GM23248 (cell line): ENCODE results near the gene PPP2R1A. TPM values are rescaled to one million over a fixed set of nuclear protein-coding genes. Genes with fewer than 3 reads are reported as not detected.

Experiments used
- DNase-seq: peaks from one replicate; pipeline ENCODE4 v3.0.0-alpha.2; 2015
- H2AFZ ChIP-seq: fragments of 200-600 bp; sonication (generic); 2 replicates; pipeline ENCODE4 v1.6.1; 2016; ENCODE audit warnings: antibody characterized with exemption
- H3F3A ChIP-seq: fragments of 200-600 bp; sonication (generic); 2 replicates; pipeline ENCODE4 v1.6.1; 2016; ENCODE audit warnings: mild to moderate bottlenecking, antibody characterized with exemption, mixed run types; ENCODE audit not compliant: insufficient read depth
- H3K27ac ChIP-seq: fragments of 200-600 bp; sonication (generic); 2 replicates; pipeline ENCODE4 v1.5.1; 2016; ENCODE audit warnings: mild to moderate bottlenecking
- H3K27me3 ChIP-seq: fragments of 200-600 bp; sonication (generic); replicated peaks from 2 replicates; pipeline ENCODE4 v1.6.1; 2016; ENCODE audit warnings: mild to moderate bottlenecking; ENCODE audit not compliant: insufficient read depth
- H3K36me3 ChIP-seq: fragments of 200-600 bp; sonication (generic); 2 replicates; pipeline ENCODE4 v1.6.1; 2016; ENCODE audit warnings: low read depth, mild to moderate bottlenecking
- H3K4me1 ChIP-seq: fragments of 200-600 bp; sonication (generic); 2 replicates; pipeline ENCODE4 v1.6.1; 2016; ENCODE audit warnings: mild to moderate bottlenecking; ENCODE audit not compliant: insufficient read depth
- H3K4me2 ChIP-seq: fragments of 200-600 bp; sonication (generic); one replicate; pipeline ENCODE4 v1.6.1; 2016; ENCODE audit warnings: mild to moderate bottlenecking; ENCODE audit not compliant: unreplicated experiment
- H3K4me3 ChIP-seq: fragments of 200-600 bp; sonication (generic); 2 replicates; pipeline ENCODE4 v1.5.1; 2016; ENCODE audit warnings: mild to moderate bottlenecking
- H3K79me2 ChIP-seq: fragments of 200-600 bp; sonication (generic); 2 replicates; pipeline ENCODE4 v1.6.1; 2016; ENCODE audit warnings: mild to moderate bottlenecking; ENCODE audit not compliant: insufficient read depth
- H3K9ac ChIP-seq: fragments of 200-600 bp; sonication (generic); 2 replicates; pipeline ENCODE4 v1.6.1; 2016; ENCODE audit warnings: mild to moderate bottlenecking
- H3K9me2 ChIP-seq: fragments of 200-600 bp; sonication (generic); 2 replicates; pipeline ENCODE4 v1.6.1; 2016; ENCODE audit warnings: mixed run types, mild to moderate bottlenecking, moderate library complexity; ENCODE audit not compliant: insufficient read depth
- H3K9me3 ChIP-seq: fragments of 200-600 bp; sonication (generic); one replicate; pipeline ENCODE4 v1.6.1; 2017; ENCODE audit warnings: low read depth
- H4K20me1 ChIP-seq: fragments of 200-600 bp; sonication (generic); 2 replicates; pipeline ENCODE4 v1.6.0; 2016; ENCODE audit not compliant: insufficient read depth
- EZH2 ChIP-seq: fragments of 200-600 bp; sonication (generic); IDR thresholded peaks from 2 replicates; pipeline ENCODE4 v1.6.1; 2018; ENCODE audit warnings: antibody characterized with exemption, mild to moderate bottlenecking; ENCODE audit not compliant: insufficient read depth, poor library complexity, severe bottlenecking
- EZH2phosphoT487 ChIP-seq: fragments of 200-600 bp; sonication (generic); IDR thresholded peaks from 2 replicates; pipeline ENCODE4 v1.6.1; 2018; ENCODE audit warnings: antibody characterized with exemption, moderate library complexity, mild to moderate bottlenecking, low read depth; ENCODE audit not compliant: insufficient read depth
- WGBS, 2 experiments: methylation state at CpG; one replicate each; pipeline ENCODE4 v1.1.6; 2015 to 2017; ENCODE audit warnings: low lambda C conversion rate in 2 of 2, low coverage in 1 of 2; ENCODE audit errors: missing lambda C conversion rate in 2 of 2; 5-methylcytosine and 5-hydroxymethylcytosine counted together
- in situ Hi-C: fragments of 300-500 bp; cut with MboI; formaldehyde crosslinking; loops from 2 replicates; pipeline ENCODE4 v1.15.0; 2020
- polyA plus RNA-seq: library from polyadenylated mRNA; unstranded; fragments of >200 nt; fragmentation: Nextera tagmentation; extraction: Ambion mirVana; gene quantifications from 2 replicates; pipeline ENCODE4 v1.2.1, GENCODE V29; 2016
- total RNA-seq: library from RNA; depleted of rRNA; stranded (reverse); fragments of >200 nt; shearing (Covaris generic); gene quantifications from 2 replicates; pipeline ENCODE4 v1.2.3, GENCODE V29; 2014

PPP2R1A gene
- total and polyA plus RNA-seq, 2 experiments from 2014 or later, result 248 to 277 TPM

DNA sequence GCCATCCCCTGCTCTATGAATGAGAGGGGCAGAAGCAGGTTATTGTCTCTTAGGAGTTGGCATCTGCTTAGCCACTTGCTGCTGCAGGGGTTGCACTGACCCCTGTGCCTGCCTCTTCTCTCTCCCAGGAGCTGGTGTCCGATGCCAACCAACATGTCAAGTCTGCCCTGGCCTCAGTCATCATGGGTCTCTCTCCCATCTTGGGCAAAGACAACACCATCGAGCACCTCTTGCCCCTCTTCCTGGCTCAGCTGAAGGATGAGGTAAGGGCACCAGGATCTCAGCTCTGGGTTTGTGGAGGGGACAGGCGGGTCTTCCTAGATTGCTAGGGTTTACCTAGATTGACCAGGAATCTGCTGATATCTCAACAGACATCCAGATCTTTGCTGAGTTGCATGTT is 26.5 kb downstream of the PPP2R1A start:
- Histone ChIP-seq H3K4me3 (no peak overlapping the region), H3K9ac (no peak overlapping the region), H3K9me2 (no peaks in the 10 kb centered on the region), H4K20me1 (no peaks in the 10 kb centered on the region), H3K79me2 (peaks cover 56% of the 10 kb centered on the region), H3K4me1 (no peaks in the 10 kb centered on the region), H3K27me3 (no peaks in the 10 kb centered on the region), H3F3A (peaks cover 7% of the 10 kb centered on the region), H2AFZ (no peak overlapping the region), H3K27ac (no peak overlapping the region), H3K36me3 (peaks cover 96% of the 10 kb centered on the region), H3K9me3 (no peaks in the 10 kb centered on the region), H3K4me2 (no peak overlapping the region)
- in situ Hi-C loops, result no loop called here
- 93 to 98% methylated on average over 3 of the region's 3 CpGs for WGBS, 2 experiments
- no peak for DNase-seq
- TF ChIP-seq EZH2, result no peak
- TF ChIP-seq EZH2phosphoT487, result no peak

GRCh38 chr19:52217576-52217975 is 27.7 kb downstream of the PPP2R1A start:
- no peaks in the 10 kb centered on the region for H3K4me1 ChIP-seq
- H3K27me3 ChIP-seq, result no peaks in the 10 kb centered on the region
- no peaks in the 10 kb centered on the region for H3K9me2 ChIP-seq
- H3K27ac ChIP-seq, result no peak overlapping the region
- peaks cover 7% of the 10 kb centered on the region for H3F3A ChIP-seq
- no peaks in the 10 kb centered on the region for H4K20me1 ChIP-seq
- DNase-seq, result no peak
- no peaks in the 10 kb centered on the region for H3K9me3 ChIP-seq
- H3K79me2 ChIP-seq, result peaks cover 48% of the 10 kb centered on the region
- H3K4me3 ChIP-seq, result no peak overlapping the region
- H3K4me2 ChIP-seq, result no peak overlapping the region
- H3K36me3 ChIP-seq, result peaks cover 93% of the 10 kb centered on the region
- in situ Hi-C loops, result no loop called here
- no peak overlapping the region for H3K9ac ChIP-seq
- no peak for TF ChIP-seq EZH2
- no peak for TF ChIP-seq EZH2phosphoT487
- no peak overlapping the region for H2AFZ ChIP-seq
- WGBS, 2 experiments, result 65 to 69% methylated on average over 5 of the region's 5 CpGs

DNA sequence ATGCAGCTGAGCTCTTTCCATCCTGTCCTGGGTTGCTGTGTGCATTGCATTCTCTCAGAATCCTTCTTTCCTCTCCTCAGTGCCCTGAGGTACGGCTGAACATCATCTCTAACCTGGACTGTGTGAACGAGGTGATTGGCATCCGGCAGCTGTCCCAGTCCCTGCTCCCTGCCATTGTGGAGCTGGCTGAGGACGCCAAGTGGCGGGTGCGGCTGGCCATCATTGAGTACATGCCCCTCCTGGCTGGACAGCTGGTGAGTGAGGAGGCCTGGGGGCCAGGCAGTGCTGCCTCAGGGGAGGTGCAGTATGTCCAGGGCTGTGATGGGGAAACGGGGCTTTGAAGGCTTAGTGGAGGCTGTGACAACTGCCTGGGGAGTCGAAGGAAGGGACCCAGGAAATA is 29.8 kb downstream of the PPP2R1A start:
- 85 to 90% methylated on average over 7 to 8 of the region's 8 CpGs for WGBS, 2 experiments
- Histone ChIP-seq H3K9me3 (no peaks in the 10 kb centered on the region), H3K27ac (no peak overlapping the region), H3K9me2 (no peaks in the 10 kb centered on the region), H2AFZ (no peak overlapping the region), H4K20me1 (no peaks in the 10 kb centered on the region), H3K27me3 (no peaks in the 10 kb centered on the region), H3K4me2 (no peak overlapping the region), H3K36me3 (peaks cover 90% of the 10 kb centered on the region), H3F3A (peaks cover 7% of the 10 kb centered on the region), H3K9ac (no peak overlapping the region), H3K4me3 (no peak overlapping the region), H3K79me2 (peaks cover 52% of the 10 kb centered on the region), H3K4me1 (no peaks in the 10 kb centered on the region)
- in situ Hi-C loops, result no loop called here
- TF ChIP-seq EZH2phosphoT487 (no peak), EZH2 (no peak)
- DNase-seq, result no peak

- no peaks in the 10 kb centered on the region for H3K4me1 ChIP-seq
- H3K4me2 ChIP-seq, result no peak overlapping the region
- H3F3A ChIP-seq, result peaks cover 7% of the 10 kb centered on the region
- WGBS, 2 experiments, result 94 to 95% methylated on average over 6 of the region's 6 CpGs
- no peaks in the 10 kb centered on the region for H3K9me2 ChIP-seq
- H3K27me3 ChIP-seq, result no peaks in the 10 kb centered on the region
- no peak for DNase-seq
- no peak for TF ChIP-seq EZH2
- TF ChIP-seq EZH2phosphoT487, result no peak
- H3K79me2 ChIP-seq, result peaks cover 52% of the 10 kb centered on the region
- H3K36me3 ChIP-seq, result peaks cover 87% of the 10 kb centered on the region
- no peaks in the 10 kb centered on the region for H4K20me1 ChIP-seq
- no peaks in the 10 kb centered on the region for H3K9me3 ChIP-seq
- H3K9ac ChIP-seq, result no peak overlapping the region
- 0 out of 2 replicates have a peak overlapping the region, but pooled peaks have one; percentile 9 for H3K27ac ChIP-seq
- H3K4me3 ChIP-seq, result no peak overlapping the region
- no peak overlapping the region for H2AFZ ChIP-seq
- in situ Hi-C loops, result no loop called here
These were observed 31.2 kb downstream of the PPP2R1A start for GRCh38 chr19:52221031-52221430.
